Measurements from ENCODE around the gene MPZL1.

DNA sequence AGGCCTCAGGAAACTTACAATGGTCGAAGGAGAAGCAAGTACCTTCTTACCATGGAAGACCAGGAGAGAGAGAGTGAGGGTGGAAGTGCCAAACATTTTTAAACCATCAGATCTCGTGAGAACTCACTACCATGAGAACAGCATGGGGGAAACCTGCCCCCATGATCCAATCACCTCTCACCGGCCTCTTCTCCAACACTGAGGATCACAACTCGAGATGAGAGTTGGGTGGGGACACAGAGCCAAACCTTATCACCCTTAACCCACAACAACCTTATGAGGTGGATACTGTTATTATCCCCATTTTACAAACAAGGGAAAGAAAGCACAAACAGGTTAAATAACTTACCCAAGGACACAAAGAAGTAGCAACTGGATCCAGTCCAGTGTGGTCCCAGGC is 80.5 kb downstream of the MPZL1 start:
- TF ChIP-seq CEBPB (IDR thresholded peaks at IDR 0.05) (no peak), TEAD4 (IDR thresholded peaks at IDR 0.05) (no peak), RAD21 (IDR thresholded peaks at IDR 0.05; ENCODE audit: low read depth) (no peak), EGR1 (IDR thresholded peaks at IDR 0.05) (no peak)
- TF ChIP-seq, protein P1, sequence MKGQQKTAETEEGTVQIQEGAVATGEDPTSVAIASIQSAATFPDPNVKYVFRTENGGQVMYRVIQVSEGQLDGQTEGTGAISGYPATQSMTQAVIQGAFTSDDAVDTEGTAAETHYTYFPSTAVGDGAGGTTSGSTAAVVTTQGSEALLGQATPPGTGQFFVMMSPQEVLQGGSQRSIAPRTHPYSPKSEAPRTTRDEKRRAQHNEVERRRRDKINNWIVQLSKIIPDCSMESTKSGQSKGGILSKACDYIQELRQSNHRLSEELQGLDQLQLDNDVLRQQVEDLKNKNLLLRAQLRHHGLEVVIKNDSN (IDR thresholded peaks at IDR 0.05), result no peak
